HG03354 (cell line): ENCODE results near the gene BRPF3.

ENCODE experiments used
- ATAC-seq: cut with Tn5 transposase; IDR thresholded peaks from one replicate; pipeline ENCODE4 v1.9.1; 2021; ENCODE audit warnings: mild to moderate bottlenecking; ENCODE audit not compliant: unreplicated experiment, poor library complexity, severe bottlenecking

The BRPF3 gene

GRCh38 chr6:36196113-36196879, at the start of gene BRPF3:
TSS of gene BRPF3 (plus strand) at chr6:36196744. CDS start at chr6:36200323, 3,579 bp downstream.
- peak; percentile 66 for ATAC-seq

- no peak for ATAC-seq
Measured at GRCh38 chr6:36147294-36147693, 49.2 kb upstream of the BRPF3 start.

- ATAC-seq = no peak
Measured at GRCh38 chr6:36149476-36149875, 47.1 kb upstream of the BRPF3 start.

- no peak for ATAC-seq
Measured at GRCh38 chr6:36150283-36150682, 46.3 kb upstream of the BRPF3 start.

- ATAC-seq = no peak
Measured at GRCh38 chr6:36154286-36154685, 42.3 kb upstream of the BRPF3 start.

GRCh38 chr6:36155662-36156061, 40.9 kb upstream of the BRPF3 start:
- no peak for ATAC-seq

- no peak for ATAC-seq
Measured at GRCh38 chr6:36160147-36160760, 36.3 kb upstream of the BRPF3 start.

- no peak for ATAC-seq
Measured at GRCh38 chr6:36169023-36170007, 27.2 kb upstream of the BRPF3 start.

- no peak for ATAC-seq
Measured at GRCh38 chr6:36170704-36171103, 25.8 kb upstream of the BRPF3 start.

- no peak for ATAC-seq
Measured at GRCh38 chr6:36171573-36171972, 25.0 kb upstream of the BRPF3 start.

- no peak for ATAC-seq
Measured at GRCh38 chr6:36177166-36177565, 19.4 kb upstream of the BRPF3 start.

GRCh38 chr6:36178544-36178943, 18.0 kb upstream of the BRPF3 start:
- no peak for ATAC-seq

- no peak for ATAC-seq
Measured at GRCh38 chr6:36180126-36180525, 16.4 kb upstream of the BRPF3 start.

GRCh38 chr6:36184311-36184710, 12.2 kb upstream of the BRPF3 start:
- no peak for ATAC-seq

- no peak for ATAC-seq
Measured at GRCh38 chr6:36186199-36186598, 10.3 kb upstream of the BRPF3 start.

GRCh38 chr6:36187446-36187845, 9.1 kb upstream of the BRPF3 start:
- ATAC-seq = no peak

GRCh38 chr6:36195471-36196112, 952 bp upstream of the BRPF3 start:
- no peak for ATAC-seq

GRCh38 chr6:36196880-36197548, 470 bp downstream of the BRPF3 start:
- ATAC-seq = peak; percentile 90

- ATAC-seq = no peak
Measured at GRCh38 chr6:36197739-36198221, 1.2 kb downstream of the BRPF3 start.
